Right kidney (tissue), 1 donor: ENCODE data around the gene SORBS2.

ENCODE experiments used
- DNase-seq: peaks from one replicate; pipeline ENCODE4 v3.0.0-alpha.2; 2016

Gene SORBS2

GRCh38 chr4:185805979-185806378 lies 6.0 kb downstream of the SORBS2 start:
- DNase-seq = no peak

GRCh38 chr4:185805262-185805802 lies 6.7 kb downstream of the SORBS2 start:
- no peak for DNase-seq

DNA sequence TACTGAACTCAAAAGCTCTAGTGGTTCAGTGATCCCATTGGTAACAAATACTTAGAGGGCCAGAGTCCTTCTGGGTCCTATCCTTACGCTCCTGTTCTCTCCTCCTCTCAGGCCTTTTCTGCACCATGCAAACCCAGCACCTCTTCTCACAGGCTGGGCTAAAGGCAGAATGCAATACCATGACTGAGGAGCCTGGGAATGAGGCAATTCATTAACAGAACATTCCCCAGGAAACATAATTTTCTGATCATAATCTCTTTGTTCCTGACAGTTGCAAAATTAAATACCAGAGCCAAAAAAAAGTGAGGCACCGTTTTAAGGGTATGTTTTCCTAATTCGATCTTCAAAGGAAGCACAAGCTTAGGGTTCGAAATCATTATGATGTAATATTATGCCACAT lies 9.0 kb downstream of the SORBS2 start:
- no peak for DNase-seq

DNA sequence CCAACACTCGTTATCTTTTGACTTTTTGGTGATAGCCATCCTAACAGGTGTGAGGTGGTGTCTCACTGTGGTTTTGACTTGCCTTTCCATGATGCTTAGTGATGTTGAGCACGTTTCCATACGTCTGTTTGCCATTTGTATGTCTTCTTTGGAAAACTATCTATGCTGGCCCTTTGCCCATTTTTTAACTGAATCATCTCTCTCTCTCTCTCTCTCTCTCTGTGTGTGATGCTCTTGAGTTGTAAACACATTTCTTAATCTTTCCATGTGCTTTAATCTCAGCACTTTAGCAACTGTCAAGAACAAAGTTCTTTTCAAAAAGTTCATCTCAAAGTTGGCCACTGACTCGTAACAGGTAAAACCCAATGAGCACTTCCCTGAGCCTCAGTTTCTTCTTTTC lies 10.5 kb downstream of the SORBS2 start:
- no peak for DNase-seq

GRCh38 chr4:185800266-185800945 lies 11.6 kb downstream of the SORBS2 start:
- DNase-seq = no peak

DNA sequence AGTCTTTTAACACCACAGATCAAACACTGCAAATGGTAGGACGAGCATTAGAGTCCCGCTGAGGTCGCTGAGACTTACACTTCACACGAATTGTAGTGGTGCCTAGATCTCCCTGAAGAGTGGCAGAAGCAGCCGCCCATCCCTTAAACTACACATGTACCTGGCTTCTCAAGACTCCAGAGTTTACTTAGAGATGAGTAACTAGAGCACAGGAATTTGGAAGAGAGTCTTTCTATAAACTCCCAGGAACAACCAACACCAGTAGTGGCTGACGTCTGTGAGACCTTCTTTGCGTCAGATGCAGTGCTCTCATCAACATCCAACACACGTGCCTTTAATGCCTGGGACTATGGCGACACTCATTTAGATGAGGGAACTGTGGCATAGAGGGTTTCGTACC lies 12.6 kb downstream of the SORBS2 start:
- DNase-seq = no peak

DNA sequence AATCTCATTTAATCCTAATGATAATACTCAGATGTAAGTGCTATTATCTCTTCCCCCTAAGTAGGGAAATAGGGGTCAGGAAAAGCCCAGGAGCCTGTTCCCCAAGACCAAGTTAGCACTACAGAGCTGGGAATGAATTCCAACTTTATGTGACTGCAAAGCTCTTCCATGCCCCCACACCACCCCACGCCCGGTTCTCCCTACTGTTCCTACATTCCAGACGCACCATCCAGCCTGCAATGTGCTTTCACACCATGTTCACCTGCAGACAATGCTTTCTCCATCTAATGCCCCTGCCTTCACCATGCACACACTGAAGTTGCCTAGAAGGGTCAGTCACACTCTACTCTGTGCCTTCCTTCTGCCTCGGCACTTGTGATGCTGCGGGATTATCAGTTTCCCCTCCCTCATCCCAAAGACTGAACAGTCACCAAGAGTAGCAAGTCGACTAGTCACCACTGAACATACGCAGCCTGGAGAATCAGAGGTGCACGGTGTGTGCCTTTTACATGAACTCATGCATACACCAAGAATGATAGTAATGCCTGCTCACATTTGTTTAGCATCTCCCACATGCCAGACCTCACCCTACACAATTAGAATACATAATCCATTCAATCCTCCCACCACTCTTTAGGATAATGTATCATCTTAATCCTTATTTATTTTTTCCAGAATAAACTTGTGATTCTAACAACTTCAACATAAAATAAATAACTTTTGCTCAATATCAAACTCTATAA lies 14.2 kb downstream of the SORBS2 start:
- no peak for DNase-seq

DNA sequence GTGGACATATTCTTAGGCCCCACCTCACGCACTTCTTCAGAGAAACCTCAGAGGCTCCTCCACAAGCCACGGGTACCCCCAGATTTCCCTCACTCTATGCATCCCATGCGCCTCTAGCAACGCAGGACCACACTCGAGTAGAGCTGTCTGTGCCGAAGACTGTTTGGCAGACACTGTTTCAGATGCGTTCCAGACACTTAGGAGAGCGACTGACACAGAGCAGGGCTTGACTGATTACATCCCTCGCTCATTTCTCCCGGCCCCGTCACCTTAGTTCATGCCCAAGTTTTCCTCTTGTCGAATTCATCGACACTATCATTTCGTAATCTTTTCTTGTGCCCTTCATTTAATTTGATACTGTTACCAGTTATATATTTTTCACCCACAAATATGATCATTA lies 15.0 kb downstream of the SORBS2 start:
- DNase-seq = no peak

DNA sequence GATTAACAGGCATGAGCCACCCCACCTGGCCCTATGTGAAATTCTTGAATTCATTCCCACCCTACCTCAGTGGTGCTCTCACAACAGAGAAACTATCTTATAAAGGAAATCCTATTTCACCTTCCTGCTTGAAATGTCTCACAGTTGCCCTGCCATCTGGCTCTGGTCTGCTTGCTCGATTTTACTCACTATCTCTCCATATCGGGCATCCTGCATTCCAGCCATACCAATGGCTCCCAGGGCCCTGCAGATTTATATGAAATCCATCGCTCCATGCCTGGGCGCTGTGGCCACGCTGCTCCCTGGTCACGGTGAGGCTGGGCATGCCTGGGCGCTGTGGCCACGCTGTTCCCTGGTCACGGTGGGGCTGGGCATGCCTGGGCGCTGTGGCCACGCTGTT lies 15.8 kb downstream of the SORBS2 start:
- no peak for DNase-seq

DNA sequence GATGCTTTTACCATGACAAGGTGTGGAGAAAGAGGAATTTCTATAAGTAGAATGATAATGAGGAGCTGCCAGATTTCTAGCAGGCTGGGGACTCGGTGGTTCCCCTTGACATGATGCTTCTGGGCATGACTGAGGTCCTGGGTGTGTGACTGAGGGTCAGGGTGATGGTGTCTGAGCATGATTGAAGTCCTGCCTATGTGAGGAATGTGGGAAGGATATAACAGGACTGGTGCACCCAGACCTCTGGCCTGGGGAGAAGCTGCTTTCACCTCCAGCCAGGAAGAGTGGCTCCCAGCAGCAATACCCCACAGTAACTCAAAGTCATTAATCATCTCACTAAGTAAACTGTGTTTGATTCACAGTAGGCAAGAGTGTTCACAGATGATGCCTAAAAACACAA lies 17.4 kb downstream of the SORBS2 start:
- DNase-seq = no peak

GRCh38 chr4:185793716-185794115 lies 18.3 kb downstream of the SORBS2 start:
- DNase-seq = no peak

- DNase-seq = no peak
Measured at GRCh38 chr4:185793116-185793485, 18.9 kb downstream of the SORBS2 start.

DNA sequence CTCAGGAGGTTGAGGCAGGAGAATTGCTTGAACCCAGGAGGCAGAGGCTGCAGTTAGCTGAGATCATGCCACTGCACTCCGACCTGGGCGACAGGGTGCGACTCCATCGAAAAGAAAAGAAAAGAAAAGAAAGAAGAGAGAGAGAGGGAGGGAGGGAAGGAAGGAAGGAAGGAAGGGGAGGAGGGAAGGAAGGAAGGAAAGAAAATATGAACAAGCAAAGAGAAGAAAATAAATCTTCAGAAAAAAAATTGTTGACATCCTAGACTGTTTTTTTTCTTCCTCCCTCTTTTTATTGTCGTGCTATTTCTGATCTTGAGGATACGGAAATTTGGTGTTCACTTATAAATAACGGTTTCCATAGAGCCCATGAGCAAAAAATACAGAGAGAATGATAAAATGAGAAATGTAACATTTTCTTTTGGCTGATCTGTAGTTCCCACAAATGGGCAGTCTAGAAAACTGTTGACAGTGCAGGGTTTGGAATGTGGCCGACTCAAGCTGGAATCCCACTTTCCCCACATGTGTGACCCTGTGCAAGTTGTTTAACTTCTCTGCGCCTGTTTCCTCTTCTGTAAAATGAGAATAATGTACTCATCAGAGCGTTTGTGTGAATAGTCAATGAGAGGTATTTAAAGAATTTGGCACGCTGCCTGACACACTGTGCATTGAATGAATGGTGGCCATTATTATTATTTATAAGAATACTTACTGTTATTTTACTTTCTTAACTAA lies 19.4 kb downstream of the SORBS2 start:
- DNase-seq = no peak

- no peak for DNase-seq
Measured at GRCh38 chr4:185787926-185788679, 23.9 kb downstream of the SORBS2 start.

GRCh38 chr4:185786422-185786821 lies 25.6 kb downstream of the SORBS2 start:
- DNase-seq = no peak

- no peak for DNase-seq
Measured at GRCh38 chr4:185783574-185783973, 28.4 kb downstream of the SORBS2 start.

- DNase-seq = no peak
Measured at GRCh38 chr4:185782523-185782922, 29.5 kb downstream of the SORBS2 start.

GRCh38 chr4:185781555-185782215 lies 30.3 kb downstream of the SORBS2 start:
- no peak for DNase-seq

DNA sequence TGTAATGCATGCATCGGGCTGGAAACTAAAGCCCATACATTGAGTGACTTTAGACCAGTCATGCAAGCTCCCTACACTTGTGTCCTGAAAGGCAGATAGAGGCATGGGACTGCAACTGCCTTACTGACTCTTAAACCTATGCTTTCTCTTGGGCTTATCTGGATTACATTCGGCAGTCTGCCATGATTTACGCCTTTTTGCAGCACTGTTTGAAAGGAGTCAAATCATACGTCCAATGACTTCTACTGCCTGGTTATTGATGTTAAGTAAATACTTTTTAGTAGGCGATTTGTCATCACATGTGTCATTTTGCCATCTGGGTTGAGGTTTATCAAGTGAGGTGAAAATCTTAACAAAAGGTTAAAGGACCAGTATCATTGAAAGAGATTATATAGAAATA lies 31.5 kb downstream of the SORBS2 start:
- no peak for DNase-seq

- no peak for DNase-seq
Measured at GRCh38 chr4:185779517-185779916, 32.5 kb downstream of the SORBS2 start.

GRCh38 chr4:185778307-185778706 lies 33.7 kb downstream of the SORBS2 start:
- no peak for DNase-seq
